HEK293 (cell line): ENCODE data around the gene WBP11.

Experiments
- CTCF ChIA-PET: fragments of 350-600 bp; formaldehyde crosslinking; extraction: SDS; loops from one replicate; lab custom pipeline; 2021; ENCODE audit warnings: antibody characterized with exemption; lab: Yijun Ruan, JAX
- POLR2A ChIA-PET: fragments of 300-600 bp; formaldehyde crosslinking; extraction: SDS; loops from one replicate; lab custom pipeline; 2020; ENCODE audit warnings: antibody characterized with exemption, inconsistent platforms; lab: Yijun Ruan, JAX
- H3K27ac ChIP-seq: fragments of 200-500 bp; sonication (Bioruptor generic); 2 replicates; pipeline ENCODE4 v1.5.1; 2014; ENCODE audit warnings: low read depth, low read length, control low read depth, inconsistent platforms; ENCODE audit errors: extremely low read depth
- H3K36me3 ChIP-seq, 2 experiments: fragments of 200-500 bp in 1 of 2; sonication (Bioruptor generic) in 1 of 2; 1 replicate in 1 of 2; 2 replicates in 1 of 2; pipeline ENCODE4 v1.5.1; 2014 to 2017; ENCODE audit warnings: inconsistent platforms in 2 of 2, low read length in 2 of 2; ENCODE audit not compliant: control insufficient read depth in 2 of 2, insufficient read depth in 1 of 2
- H3K4me1 ChIP-seq: fragments of 200-500 bp; sonication (Bioruptor generic); 2 replicates; pipeline ENCODE4 v1.5.1; 2014; ENCODE audit warnings: mild to moderate bottlenecking, low read length, inconsistent platforms; ENCODE audit not compliant: control insufficient read depth, insufficient read depth
- H3K4me3 ChIP-seq: 2 replicates; pipeline ENCODE4 v1.5.1; 2011; ENCODE audit warnings: low read depth, mild to moderate bottlenecking, control low read depth, low read length, moderate library complexity
- H3K9me3 ChIP-seq: fragments of 200-500 bp; sonication (Bioruptor generic); 2 replicates; pipeline ENCODE4 v1.5.1; 2014; ENCODE audit warnings: low read depth, low read length, inconsistent platforms; ENCODE audit not compliant: control insufficient read depth, insufficient read depth
- FEZF1 ChIP-seq: fragments of 450-650 bp; formaldehyde crosslinking; IDR thresholded peaks from 2 replicates; pipeline ENCODE4 v1.5.1; 2016; ENCODE audit warnings: missing biosample characterization, missing genetic modification characterization
- HOXC10 ChIP-seq: sonication (generic); formaldehyde crosslinking; IDR thresholded peaks from 2 replicates; pipeline ENCODE4 v1.8.1; 2023; ENCODE audit warnings: mild to moderate bottlenecking, missing genetic modification reagents
- INSM2 ChIP-seq: fragments of 450-650 bp; formaldehyde crosslinking; IDR thresholded peaks from 2 replicates; pipeline ENCODE4 v1.5.1; 2016; ENCODE audit warnings: missing biosample characterization, missing genetic modification characterization
- REST ChIP-seq: fragments of 450-650 bp; formaldehyde crosslinking; IDR thresholded peaks from 2 replicates; pipeline ENCODE4 v1.5.1; 2016; ENCODE audit warnings: missing biosample characterization, missing genetic modification characterization
- SALL2 ChIP-seq: fragments of 450-650 bp; formaldehyde crosslinking; IDR thresholded peaks from 2 replicates; pipeline ENCODE4 v1.5.0; 2017; ENCODE audit warnings: missing biosample characterization, mild to moderate bottlenecking, missing genetic modification characterization, borderline replicate concordance
- ZFP37 ChIP-seq: fragments of 450-650 bp; formaldehyde crosslinking; IDR thresholded peaks from 2 replicates; pipeline ENCODE4 v1.5.1; 2016; ENCODE audit warnings: missing biosample characterization, missing genetic modification characterization
- ZNF211 ChIP-seq: fragments of 450-650 bp; formaldehyde crosslinking; IDR thresholded peaks from 2 replicates; pipeline ENCODE4 v1.5.1; 2016; ENCODE audit warnings: low read depth, missing biosample characterization, missing genetic modification characterization
- ZNF302 ChIP-seq: fragments of 450-650 bp; formaldehyde crosslinking; IDR thresholded peaks from 2 replicates; pipeline ENCODE4 v1.5.1; 2016; ENCODE audit warnings: missing biosample characterization, missing genetic modification characterization, low read depth
- ZNF426 ChIP-seq: fragments of 450-650 bp; formaldehyde crosslinking; IDR thresholded peaks from 2 replicates; pipeline ENCODE4 v1.5.1; 2017; ENCODE audit warnings: missing biosample characterization, missing genetic modification characterization, mild to moderate bottlenecking, inconsistent platforms, moderate library complexity
- ZNF677 ChIP-seq: fragments of 450-650 bp; IDR thresholded peaks from 2 replicates; pipeline ENCODE4 v1.5.0; 2018; ENCODE audit warnings: missing biosample characterization, mild to moderate bottlenecking, missing genetic modification characterization, moderate library complexity
- ZNF707 ChIP-seq: fragments of 450-650 bp; formaldehyde crosslinking; IDR thresholded peaks from 2 replicates; pipeline ENCODE4 v1.5.1; 2016; ENCODE audit warnings: missing biosample characterization, missing genetic modification characterization
- ZNF791 ChIP-seq: fragments of 450-650 bp; formaldehyde crosslinking; IDR thresholded peaks from 2 replicates; pipeline ENCODE4 v1.5.1; 2016; ENCODE audit warnings: missing biosample characterization, missing genetic modification characterization
- ZNF792 ChIP-seq: fragments of 450-650 bp; formaldehyde crosslinking; IDR thresholded peaks from 2 replicates; pipeline ENCODE4 v1.5.1; 2016; ENCODE audit warnings: missing biosample characterization, missing genetic modification characterization
- ZSCAN16 ChIP-seq: fragments of 450-650 bp; formaldehyde crosslinking; IDR thresholded peaks from 2 replicates; pipeline ENCODE4 v1.5.1; 2016; ENCODE audit warnings: missing biosample characterization, missing genetic modification characterization
- TF ChIP-seq, protein P1 (sequence below): fragments of 450-650 bp; formaldehyde crosslinking; IDR thresholded peaks from 2 replicates; pipeline ENCODE4 v1.5.1; 2016; ENCODE audit warnings: missing biosample characterization, missing genetic modification characterization, borderline replicate concordance
- TF ChIP-seq, protein P2 (sequence below): fragments of 450-650 bp; formaldehyde crosslinking; IDR thresholded peaks from 2 replicates; pipeline ENCODE4 v1.5.1; 2016; ENCODE audit warnings: missing biosample characterization, missing genetic modification characterization

Gene WBP11

GRCh38 chr12:14841761-14842160 lies 38.5 kb upstream of the WBP11 start:
- TF ChIP-seq ZNF677: no peak
- TF ChIP-seq, protein P1, sequence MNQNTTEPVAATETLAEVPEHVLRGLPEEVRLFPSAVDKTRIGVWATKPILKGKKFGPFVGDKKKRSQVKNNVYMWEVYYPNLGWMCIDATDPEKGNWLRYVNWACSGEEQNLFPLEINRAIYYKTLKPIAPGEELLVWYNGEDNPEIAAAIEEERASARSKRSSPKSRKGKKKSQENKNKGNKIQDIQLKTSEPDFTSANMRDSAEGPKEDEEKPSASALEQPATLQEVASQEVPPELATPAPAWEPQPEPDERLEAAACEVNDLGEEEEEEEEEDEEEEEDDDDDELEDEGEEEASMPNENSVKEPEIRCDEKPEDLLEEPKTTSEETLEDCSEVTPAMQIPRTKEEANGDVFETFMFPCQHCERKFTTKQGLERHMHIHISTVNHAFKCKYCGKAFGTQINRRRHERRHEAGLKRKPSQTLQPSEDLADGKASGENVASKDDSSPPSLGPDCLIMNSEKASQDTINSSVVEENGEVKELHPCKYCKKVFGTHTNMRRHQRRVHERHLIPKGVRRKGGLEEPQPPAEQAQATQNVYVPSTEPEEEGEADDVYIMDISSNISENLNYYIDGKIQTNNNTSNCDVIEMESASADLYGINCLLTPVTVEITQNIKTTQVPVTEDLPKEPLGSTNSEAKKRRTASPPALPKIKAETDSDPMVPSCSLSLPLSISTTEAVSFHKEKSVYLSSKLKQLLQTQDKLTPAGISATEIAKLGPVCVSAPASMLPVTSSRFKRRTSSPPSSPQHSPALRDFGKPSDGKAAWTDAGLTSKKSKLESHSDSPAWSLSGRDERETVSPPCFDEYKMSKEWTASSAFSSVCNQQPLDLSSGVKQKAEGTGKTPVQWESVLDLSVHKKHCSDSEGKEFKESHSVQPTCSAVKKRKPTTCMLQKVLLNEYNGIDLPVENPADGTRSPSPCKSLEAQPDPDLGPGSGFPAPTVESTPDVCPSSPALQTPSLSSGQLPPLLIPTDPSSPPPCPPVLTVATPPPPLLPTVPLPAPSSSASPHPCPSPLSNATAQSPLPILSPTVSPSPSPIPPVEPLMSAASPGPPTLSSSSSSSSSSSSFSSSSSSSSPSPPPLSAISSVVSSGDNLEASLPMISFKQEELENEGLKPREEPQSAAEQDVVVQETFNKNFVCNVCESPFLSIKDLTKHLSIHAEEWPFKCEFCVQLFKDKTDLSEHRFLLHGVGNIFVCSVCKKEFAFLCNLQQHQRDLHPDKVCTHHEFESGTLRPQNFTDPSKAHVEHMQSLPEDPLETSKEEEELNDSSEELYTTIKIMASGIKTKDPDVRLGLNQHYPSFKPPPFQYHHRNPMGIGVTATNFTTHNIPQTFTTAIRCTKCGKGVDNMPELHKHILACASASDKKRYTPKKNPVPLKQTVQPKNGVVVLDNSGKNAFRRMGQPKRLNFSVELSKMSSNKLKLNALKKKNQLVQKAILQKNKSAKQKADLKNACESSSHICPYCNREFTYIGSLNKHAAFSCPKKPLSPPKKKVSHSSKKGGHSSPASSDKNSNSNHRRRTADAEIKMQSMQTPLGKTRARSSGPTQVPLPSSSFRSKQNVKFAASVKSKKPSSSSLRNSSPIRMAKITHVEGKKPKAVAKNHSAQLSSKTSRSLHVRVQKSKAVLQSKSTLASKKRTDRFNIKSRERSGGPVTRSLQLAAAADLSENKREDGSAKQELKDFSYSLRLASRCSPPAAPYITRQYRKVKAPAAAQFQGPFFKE (tag by site-specific recombination): no peak
- TF ChIP-seq, protein P2, sequence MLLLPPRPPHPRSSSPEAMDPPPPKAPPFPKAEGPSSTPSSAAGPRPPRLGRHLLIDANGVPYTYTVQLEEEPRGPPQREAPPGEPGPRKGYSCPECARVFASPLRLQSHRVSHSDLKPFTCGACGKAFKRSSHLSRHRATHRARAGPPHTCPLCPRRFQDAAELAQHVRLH (tag by site-specific recombination): no peak
- TF ChIP-seq ZSCAN16: no peak
- TF ChIP-seq SALL2 (tag by site-specific recombination): no peak
- no peak for TF ChIP-seq HOXC10
- TF ChIP-seq INSM2 (tag by site-specific recombination): no peak
- no peak for TF ChIP-seq ZNF211 (tag by site-specific recombination)
- no peak for TF ChIP-seq ZNF426 (tag by site-specific recombination)
- no peak for TF ChIP-seq ZFP37 (tag by site-specific recombination)
- Histone ChIP-seq H3K4me3 (no peak overlapping the region), H3K9me3 (no peaks in the 10 kb centered on the region), H3K4me1 (no peaks in the 10 kb centered on the region; the same call in 1 of the 2 replicates), H3K36me3 (no peaks in the 10 kb centered on the region), H3K27ac (no peak overlapping the region)
- ChIA-PET CTCF (interaction anchor here (0.6 kb wide), 1 partner anchor 220 kb away, joined by 3 read pairs; no protein-coding TSS in a partner anchor), POLR2A (no interaction called here)

- H3K36me3 ChIP-seq: no peaks in the 10 kb centered on the region
- H3K9me3 ChIP-seq: no peaks in the 10 kb centered on the region
- no peak for TF ChIP-seq ZNF302 (tag by site-specific recombination)
- TF ChIP-seq ZNF792 (tag by site-specific recombination): no peak
- no peak for TF ChIP-seq FEZF1 (tag by site-specific recombination)
- no peak for TF ChIP-seq ZNF707 (tag by site-specific recombination)
- TF ChIP-seq ZNF791: no peak
- no peak for TF ChIP-seq REST (tag by site-specific recombination)
- TF ChIP-seq, all 188 proteins: peak for 0
- ChIA-PET CTCF (no interaction called here), POLR2A (no interaction called here)
- Histone ChIP-seq H3K4me1 (no peaks in the 10 kb centered on the region; the same call in 1 of the 2 replicates), H3K4me3 (no peak overlapping the region), H3K27ac (no peak overlapping the region)
Observed at GRCh38 chr12:14840616-14841015, 37.3 kb upstream of the WBP11 start.
